Testis (tissue), 3 donors: Measurements from ENCODE around the gene INIP. TPM values are rescaled to one million over a fixed set of nuclear protein-coding genes. Genes with fewer than 3 reads are reported as not detected.

Source experiments
- DNase-seq: peaks from one replicate; pipeline ENCODE4 v3.0.0-alpha.2; 2019
- H3K27ac ChIP-seq, 2 donors: fragments of 200-600 bp; sonication (generic); one replicate each; pipeline ENCODE4 v1.5.1; 2019
- H3K27me3 ChIP-seq: fragments of 200-600 bp; sonication (generic); one replicate; pipeline ENCODE4 v1.5.1; 2019
- H3K36me3 ChIP-seq: fragments of 200-600 bp; sonication (generic); one replicate; pipeline ENCODE4 v1.5.1; 2017; ENCODE audit warnings: low read depth; ENCODE audit errors: missing control alignments
- H3K4me1 ChIP-seq: fragments of 200-600 bp; sonication (generic); one replicate; pipeline ENCODE4 v1.5.1; 2019
- H3K4me3 ChIP-seq, 2 donors: fragments of 200-600 bp; sonication (generic); one replicate each; pipeline ENCODE4 v1.5.1; 2017 to 2019
- H3K9me3 ChIP-seq: fragments of 200-600 bp; sonication (generic); one replicate; pipeline ENCODE4 v1.5.1; 2017
- POLR2A ChIP-seq: fragments of 450-650 bp; IDR thresholded peaks from one replicate; pipeline ENCODE4 v1.6.1; 2017; ENCODE audit warnings: antibody characterized with exemption, mild to moderate bottlenecking, moderate library complexity
- WGBS, 2 donors: methylation state at CpG; one replicate each; pipeline ENCODE4 v1.1.5; 2018; 5-methylcytosine and 5-hydroxymethylcytosine counted together
- intact Hi-C: fragments of 100-400 bp; cut with DNase I; formaldehyde crosslinking; loops from one replicate; pipeline ENCODE4 v1.15.1; 2023; ENCODE audit warnings: low total_unique reads
- polyA plus RNA-seq: library from polyadenylated mRNA; stranded (reverse); fragments of 350-450 nt; fragmentation: Illumina TruSeq; extraction: RNeasy Lipid Tissue Mini Kit (QIAGEN cat#74804); gene quantifications from one replicate; pipeline ENCODE4 v1.2.3, GENCODE V29; 2014; ENCODE audit warnings: low read depth, low replicate concordance; ENCODE audit not compliant: insufficient read depth
- total RNA-seq, 2 donors: library from RNA; depleted of rRNA; stranded (reverse); fragments of >200 nt; gene quantifications; one replicate each; pipeline ENCODE4 v1.2.3, GENCODE V29; 2016
- TF ChIP-seq, protein P1 (sequence below), 3 experiments: fragments of 450-650 bp in 2 of 3; fragments of 200-600 bp in 1 of 3; sonication (generic) in 1 of 3; IDR thresholded peaks; one replicate each; pipeline ENCODE4 v1.5.1; 2016 to 2019; ENCODE audit warnings: antibody characterized with exemption in 3 of 3, mild to moderate bottlenecking in 2 of 3, moderate library complexity in 1 of 3

Gene INIP
- total and polyA plus RNA-seq, 3 donors from 2014 or later, result 16.1 to 21.7 (median 18.5) TPM

DNA sequence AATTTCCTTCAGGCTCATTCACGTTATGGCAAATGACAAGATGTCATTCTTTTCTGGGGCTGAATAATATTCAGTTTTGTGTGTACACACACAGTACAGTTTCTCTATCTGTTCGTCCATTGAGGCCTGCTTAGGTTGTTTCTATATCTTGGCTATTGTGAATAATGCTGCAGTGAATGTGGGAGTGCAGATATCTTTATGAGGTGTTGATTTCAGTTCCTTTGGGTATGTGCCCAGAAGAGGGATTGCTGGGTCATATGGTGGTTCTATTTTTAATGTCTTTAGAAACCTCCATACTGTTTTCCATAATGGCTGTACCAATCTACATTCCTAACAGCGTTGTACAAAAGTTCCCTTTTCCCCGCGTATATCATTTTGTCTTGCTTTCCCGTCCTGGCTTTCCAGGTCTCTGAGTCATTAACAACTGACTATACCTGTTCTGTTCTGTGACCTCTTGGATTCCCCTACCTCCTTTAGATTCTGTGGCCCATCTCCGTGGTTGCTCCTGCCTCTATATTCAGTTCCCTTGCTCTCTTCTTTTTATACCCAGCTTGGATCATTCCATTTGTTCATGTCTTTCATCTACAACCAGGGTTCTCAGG lies 39.5 kb upstream of the INIP start:
- H3K4me3 ChIP-seq, result no peak overlapping the region
- TF ChIP-seq, protein P1, sequence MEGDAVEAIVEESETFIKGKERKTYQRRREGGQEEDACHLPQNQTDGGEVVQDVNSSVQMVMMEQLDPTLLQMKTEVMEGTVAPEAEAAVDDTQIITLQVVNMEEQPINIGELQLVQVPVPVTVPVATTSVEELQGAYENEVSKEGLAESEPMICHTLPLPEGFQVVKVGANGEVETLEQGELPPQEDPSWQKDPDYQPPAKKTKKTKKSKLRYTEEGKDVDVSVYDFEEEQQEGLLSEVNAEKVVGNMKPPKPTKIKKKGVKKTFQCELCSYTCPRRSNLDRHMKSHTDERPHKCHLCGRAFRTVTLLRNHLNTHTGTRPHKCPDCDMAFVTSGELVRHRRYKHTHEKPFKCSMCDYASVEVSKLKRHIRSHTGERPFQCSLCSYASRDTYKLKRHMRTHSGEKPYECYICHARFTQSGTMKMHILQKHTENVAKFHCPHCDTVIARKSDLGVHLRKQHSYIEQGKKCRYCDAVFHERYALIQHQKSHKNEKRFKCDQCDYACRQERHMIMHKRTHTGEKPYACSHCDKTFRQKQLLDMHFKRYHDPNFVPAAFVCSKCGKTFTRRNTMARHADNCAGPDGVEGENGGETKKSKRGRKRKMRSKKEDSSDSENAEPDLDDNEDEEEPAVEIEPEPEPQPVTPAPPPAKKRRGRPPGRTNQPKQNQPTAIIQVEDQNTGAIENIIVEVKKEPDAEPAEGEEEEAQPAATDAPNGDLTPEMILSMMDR (IDR thresholded peaks at IDR 0.05), result no peak
- no peak for TF ChIP-seq POLR2A
- H3K9me3 ChIP-seq, result no peaks in the 10 kb centered on the region
- H3K4me1 ChIP-seq, result peaks cover 25% of the 10 kb centered on the region
- no peaks in the 10 kb centered on the region for H3K27me3 ChIP-seq
- intact Hi-C loops, result no loop called here
- WGBS, 2 donors, result 76 to 80% methylated on average over 7 of the region's 7 CpGs
- no peak overlapping the region for H3K27ac ChIP-seq
- DNase-seq, result no peak
- no peaks in the 10 kb centered on the region for H3K36me3 ChIP-seq

- no peak overlapping the region for H3K27ac ChIP-seq
- H3K27me3 ChIP-seq, result no peaks in the 10 kb centered on the region
- no peaks in the 10 kb centered on the region for H3K9me3 ChIP-seq
- no peak overlapping the region for H3K4me3 ChIP-seq
- WGBS, 2 donors, result 55 to 70% methylated on average over 4 of the region's 4 CpGs
- DNase-seq, result no peak
- intact Hi-C loops, result no loop called here
- TF ChIP-seq POLR2A, result no peak
- TF ChIP-seq, protein P1 (IDR thresholded peaks at IDR 0.05), result no peak
- H3K36me3 ChIP-seq, result no peaks in the 10 kb centered on the region
- peaks cover 33% of the 10 kb centered on the region for H3K4me1 ChIP-seq
Observed at GRCh38 chr9:112755675-112756074, 37.8 kb upstream of the INIP start.

DNA sequence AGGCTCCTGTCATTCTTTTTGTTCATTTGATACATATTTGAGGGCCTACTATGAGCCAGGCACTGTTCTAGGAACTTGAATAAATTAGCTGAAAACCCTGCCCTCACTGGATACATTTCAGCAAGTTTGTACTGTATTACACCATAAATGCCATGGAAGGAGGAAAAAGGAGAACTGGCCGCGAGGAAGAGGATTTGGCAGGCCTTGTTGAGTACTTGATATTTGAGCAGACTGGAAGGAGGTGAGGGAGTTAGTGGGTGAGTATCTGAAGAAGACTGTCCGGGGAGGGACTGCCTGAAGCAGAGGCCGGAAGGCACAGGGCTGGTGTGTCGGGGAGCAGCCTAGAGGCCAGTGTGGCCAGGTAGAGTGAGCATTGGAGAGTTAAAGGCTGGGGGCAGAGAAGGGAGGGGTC lies 37.1 kb upstream of the INIP start:
- no peak for DNase-seq
- WGBS, 2 donors, result 44 to 49% methylated on average over 5 of the region's 5 CpGs
- Histone ChIP-seq H3K9me3 (no peaks in the 10 kb centered on the region), H3K4me1 (peaks cover 33% of the 10 kb centered on the region), H3K27me3 (no peaks in the 10 kb centered on the region), H3K27ac (no peak overlapping the region), H3K4me3 (no peak overlapping the region), H3K36me3 (no peaks in the 10 kb centered on the region)
- TF ChIP-seq POLR2A, result no peak
- TF ChIP-seq, protein P1 (IDR thresholded peaks at IDR 0.05), result no peak
- intact Hi-C loops, result no loop called here

- H3K36me3 ChIP-seq, result no peaks in the 10 kb centered on the region
- H3K27ac ChIP-seq, result no peak overlapping the region
- WGBS, 2 donors, result 57 to 77% methylated on average over 3 of the region's 3 CpGs
- H3K4me1 ChIP-seq, result peaks cover 37% of the 10 kb centered on the region
- no peaks in the 10 kb centered on the region for H3K9me3 ChIP-seq
- intact Hi-C loops, result no loop called here
- no peak overlapping the region for H3K4me3 ChIP-seq
- H3K27me3 ChIP-seq, result no peaks in the 10 kb centered on the region
- TF ChIP-seq, protein P1 (IDR thresholded peaks at IDR 0.05), result no peak
- TF ChIP-seq POLR2A, result no peak
- no peak for DNase-seq
Observed at GRCh38 chr9:112754578-112754977, 36.7 kb upstream of the INIP start.

- no peaks in the 10 kb centered on the region for H3K27me3 ChIP-seq
- H3K4me3 ChIP-seq, result no peak overlapping the region
- peaks cover 42% of the 10 kb centered on the region for H3K4me1 ChIP-seq
- H3K27ac ChIP-seq, result no peak overlapping the region
- TF ChIP-seq POLR2A, result no peak
- TF ChIP-seq, protein P1 (IDR thresholded peaks at IDR 0.05), result no peak
- H3K36me3 ChIP-seq, result no peaks in the 10 kb centered on the region
- H3K9me3 ChIP-seq, result no peaks in the 10 kb centered on the region
- intact Hi-C loops, result no loop called here
- no peak for DNase-seq
- WGBS, 2 donors, result 61 to 66% methylated on average over 2 of the region's 2 CpGs
Observed at GRCh38 chr9:112753725-112754124, 35.8 kb upstream of the INIP start.
